ENCODE results near the gene LOXL1. TPM values are rescaled to one million over a fixed set of nuclear protein-coding genes. Genes with fewer than 3 reads are reported as not detected.

Gene LOXL1
- total RNA-seq, 2 donors from 2014 or later: 2.9 to 8.4 TPM

DNA sequence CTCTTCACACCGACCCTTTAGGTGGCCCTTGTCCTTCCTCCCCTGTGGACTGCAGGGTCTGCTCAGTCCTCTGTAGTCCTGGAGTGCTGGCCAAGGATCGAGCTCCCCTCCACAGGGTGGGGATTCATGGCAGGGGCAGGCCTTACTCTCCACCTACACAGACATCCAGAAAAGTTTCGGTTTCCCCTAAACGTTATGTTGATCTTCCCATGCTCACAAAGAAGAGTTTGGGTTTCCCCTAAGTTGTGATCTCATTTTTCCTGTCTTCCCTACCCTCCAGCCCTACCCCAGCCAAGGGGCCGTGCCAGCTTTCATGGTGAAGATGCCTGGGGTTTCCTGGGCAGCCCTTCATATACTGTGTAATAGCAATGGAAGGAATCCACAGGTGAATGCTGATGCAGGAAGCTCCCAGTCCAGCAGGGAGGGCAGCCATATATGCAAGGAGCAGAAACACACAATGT lies 55.5 kb downstream of the LOXL1 start:
- Mint-ChIP-seq H3K4me1 (peaks cover 27% of the 10 kb centered on the region), H3K27ac (peak overlapping the region; percentile 92), H3K36me3 (ENCODE audit: low read depth) (peaks cover 7% of the 10 kb centered on the region), H3K4me3 (peak overlapping the region; percentile 66), H3K27me3 (no peaks in the 10 kb centered on the region)
- no peaks in the 10 kb centered on the region for H3K9me3 ChIP-seq (ENCODE audit: control insufficient read depth, low read length, poor library complexity, severe bottlenecking)
- ATAC-seq (peak; percentile 20), DNase-seq (no peak)

DNA sequence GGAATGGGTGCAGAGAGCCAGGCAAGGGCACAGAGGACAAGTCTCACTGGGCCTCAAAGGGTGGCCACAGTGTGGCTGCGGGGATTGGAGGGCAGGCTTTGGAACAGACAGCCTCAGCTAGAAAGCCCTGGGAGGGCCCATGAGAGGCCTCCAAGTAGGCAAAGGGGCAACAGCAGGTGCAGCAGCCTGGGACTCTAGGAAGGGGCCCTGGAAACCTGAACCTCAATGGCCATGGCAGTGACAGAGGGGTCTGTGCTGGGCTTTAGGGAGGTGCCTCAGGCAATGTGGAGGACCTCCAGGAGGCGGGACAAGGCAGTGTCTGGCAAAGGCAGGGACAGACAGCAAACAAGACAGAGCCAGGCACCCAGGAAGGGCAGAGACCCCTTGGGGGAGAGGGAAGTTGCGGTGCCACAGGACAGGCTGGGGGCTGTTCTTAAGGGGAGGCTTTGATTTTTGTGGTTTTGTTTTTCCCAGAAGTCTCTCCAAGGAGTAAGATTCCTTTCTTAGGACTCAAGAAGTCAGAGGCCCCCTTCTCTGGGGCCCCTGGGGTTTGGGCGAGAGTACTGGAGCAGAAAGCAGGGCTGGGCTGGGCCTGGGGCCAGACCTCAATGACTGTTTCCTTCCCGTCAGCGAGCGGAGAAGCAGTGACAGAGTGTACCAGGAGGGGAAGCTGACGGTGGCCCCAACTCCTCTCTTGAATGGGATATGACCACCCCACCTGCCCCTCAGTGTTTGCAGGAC lies 56.1 kb downstream of the LOXL1 start:
- peak; percentile 77 for ATAC-seq
- peak overlapping the region; percentile 92 for H3K27ac Mint-ChIP-seq

DNA sequence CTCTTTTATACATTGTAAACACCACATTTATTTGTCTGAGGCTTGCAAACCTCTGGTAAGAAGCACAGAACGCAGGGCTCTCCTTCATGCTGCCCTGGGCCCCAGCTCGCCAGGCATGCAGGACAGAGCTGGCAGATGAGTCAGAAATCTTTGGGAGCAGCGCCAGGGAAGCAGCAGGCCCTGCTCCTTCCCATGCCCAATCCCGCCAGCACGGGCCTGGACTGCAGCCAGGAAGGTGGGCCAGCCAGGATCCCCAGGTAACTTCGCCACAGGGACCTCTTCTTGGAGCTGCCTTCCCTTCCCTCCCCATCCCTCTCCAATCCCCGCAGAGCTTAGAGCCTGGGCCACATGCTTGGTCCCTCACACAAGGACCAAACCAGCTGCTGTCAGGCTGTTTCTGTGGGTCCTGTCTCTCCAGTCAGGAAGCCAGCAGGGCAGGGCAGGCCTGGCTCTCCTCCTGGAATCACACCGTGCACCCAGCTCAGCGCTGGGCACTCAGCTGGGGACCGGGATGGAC lies 57.0 kb downstream of the LOXL1 start:
- no peak overlapping the region for H3K4me3 Mint-ChIP-seq
- H3K27me3 Mint-ChIP-seq: no peaks in the 10 kb centered on the region
- H3K9me3 ChIP-seq (ENCODE audit: control insufficient read depth, low read length, poor library complexity, severe bottlenecking): no peaks in the 10 kb centered on the region
- H3K27ac Mint-ChIP-seq: peak overlapping the region; percentile 92
- peaks cover 8% of the 10 kb centered on the region for H3K36me3 Mint-ChIP-seq (ENCODE audit: low read depth)
- ATAC-seq (no peak), DNase-seq (no peak)
- H3K4me1 Mint-ChIP-seq: peaks cover 27% of the 10 kb centered on the region

More for the DNA sequence above, 56.1 kb downstream of the LOXL1 start:
- Mint-ChIP-seq H3K36me3 (ENCODE audit: low read depth) (peaks cover 8% of the 10 kb centered on the region), H3K4me3 (peak overlapping the region; percentile 66), H3K4me1 (peaks cover 27% of the 10 kb centered on the region), H3K27me3 (no peaks in the 10 kb centered on the region)
- no peaks in the 10 kb centered on the region for H3K9me3 ChIP-seq (ENCODE audit: control insufficient read depth, low read length, poor library complexity, severe bottlenecking)
- DNase-seq: no peak

DNA sequence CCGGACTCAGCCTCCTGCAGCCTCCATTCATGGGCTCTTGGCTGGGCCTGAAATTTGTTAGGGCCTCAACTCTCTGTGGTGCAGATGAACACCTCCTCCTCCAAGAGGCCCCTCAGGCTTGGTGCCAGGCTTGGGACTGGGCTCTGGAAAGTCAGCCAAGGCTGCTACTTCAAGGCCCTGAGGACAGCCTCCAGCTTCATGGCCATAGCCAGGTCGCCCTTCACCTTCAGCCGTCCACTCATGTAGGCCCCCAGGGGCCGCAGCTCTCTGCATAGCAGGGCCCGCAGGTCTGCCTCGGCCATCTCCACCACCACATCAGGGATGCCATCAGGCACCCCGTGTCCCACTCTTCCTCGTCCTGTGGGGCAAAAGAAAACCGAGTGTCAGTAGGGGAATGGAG lies 57.5 kb downstream of the LOXL1 start:
- H3K4me1 Mint-ChIP-seq: peaks cover 27% of the 10 kb centered on the region
- no peaks in the 10 kb centered on the region for H3K27me3 Mint-ChIP-seq
- no peaks in the 10 kb centered on the region for H3K9me3 ChIP-seq (ENCODE audit: control insufficient read depth, low read length, poor library complexity, severe bottlenecking)
- ATAC-seq (no peak), DNase-seq (no peak)
- H3K36me3 Mint-ChIP-seq (ENCODE audit: low read depth): peaks cover 8% of the 10 kb centered on the region
- no peak overlapping the region for H3K4me3 Mint-ChIP-seq
- no peak overlapping the region for H3K27ac Mint-ChIP-seq

DNA sequence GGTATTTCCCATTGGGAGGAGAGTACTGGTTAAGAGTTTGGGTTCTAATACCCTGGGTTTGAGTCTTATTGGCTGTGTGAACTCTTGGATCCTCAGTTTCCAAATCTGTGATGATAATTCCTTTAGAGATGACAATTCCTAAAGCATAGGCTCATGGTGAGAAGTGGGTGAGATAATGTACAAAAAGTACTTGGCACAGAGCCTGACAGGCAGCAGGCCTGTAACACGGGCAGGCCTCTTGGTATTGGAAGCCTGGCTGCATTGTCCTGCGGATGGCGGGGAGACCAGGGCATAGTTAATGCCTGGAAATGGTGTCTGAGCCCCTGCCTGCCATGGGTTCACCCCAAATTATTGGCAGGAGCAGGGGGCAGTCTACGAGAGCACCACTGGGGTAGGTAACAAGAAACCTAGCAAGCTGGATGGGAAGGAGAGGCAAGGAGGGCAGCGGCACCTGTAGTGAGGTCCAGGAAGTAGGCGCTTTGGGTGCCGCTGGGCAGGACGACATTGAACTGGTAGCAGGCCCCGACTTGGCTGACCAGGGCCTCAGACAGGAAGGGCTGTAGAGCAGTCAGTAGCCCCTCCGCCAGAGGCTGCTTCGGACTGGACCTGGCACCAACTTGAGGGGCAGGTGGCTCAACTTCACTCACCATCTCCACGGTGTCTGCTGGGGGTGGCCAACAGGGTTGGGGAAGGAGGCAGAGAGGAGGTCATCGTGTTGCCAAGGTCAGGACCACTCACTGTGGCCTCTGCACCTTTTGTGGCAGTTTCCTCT lies 58.1 kb downstream of the LOXL1 start:
- Mint-ChIP-seq H3K27ac (no peak overlapping the region), H3K4me1 (peaks cover 24% of the 10 kb centered on the region), H3K4me3 (no peak overlapping the region), H3K27me3 (no peaks in the 10 kb centered on the region), H3K36me3 (ENCODE audit: low read depth) (peaks cover 8% of the 10 kb centered on the region)
- no peak for ATAC-seq
- DNase-seq: no peak
- H3K9me3 ChIP-seq (ENCODE audit: control insufficient read depth, low read length, poor library complexity, severe bottlenecking): no peaks in the 10 kb centered on the region

DNA sequence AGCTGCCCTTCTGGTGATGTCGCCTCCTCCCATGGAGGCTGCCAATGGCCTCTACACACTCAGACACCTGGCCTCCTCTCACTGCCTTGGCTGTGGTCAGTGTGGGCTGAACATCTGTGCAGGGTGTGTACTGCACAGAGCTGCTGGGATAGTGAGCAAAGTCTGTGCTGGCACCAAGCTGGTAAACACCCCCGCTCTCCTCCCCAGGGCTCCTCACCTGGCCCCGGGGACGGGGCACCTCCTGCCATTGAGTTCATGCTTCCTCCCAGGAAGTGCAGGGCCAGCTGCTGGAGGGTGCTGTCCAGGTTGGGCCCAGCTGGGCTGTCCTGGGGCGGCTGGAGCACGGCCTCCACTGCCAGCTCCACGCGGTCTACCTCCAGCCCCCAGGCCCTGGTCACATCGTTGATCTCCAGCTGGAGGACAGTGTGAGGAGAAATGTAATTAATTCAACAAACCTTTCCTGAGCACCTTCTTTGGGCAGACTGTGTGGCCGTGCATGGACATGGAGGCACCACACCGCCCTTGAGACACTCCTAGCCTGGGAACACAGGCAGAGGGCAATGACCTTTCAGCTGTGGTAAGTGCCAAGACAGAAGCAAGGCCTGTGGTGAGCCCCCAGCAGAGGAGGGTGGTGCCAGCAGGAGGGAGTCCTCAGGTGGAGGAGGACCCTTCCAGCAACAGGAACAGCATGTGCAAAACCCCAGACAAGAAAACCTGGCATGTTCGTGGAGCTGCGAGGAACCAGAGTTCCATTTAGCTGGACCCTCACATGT lies 59.0 kb downstream of the LOXL1 start:
- Mint-ChIP-seq H3K36me3 (ENCODE audit: low read depth) (peaks cover 8% of the 10 kb centered on the region), H3K27me3 (no peaks in the 10 kb centered on the region), H3K4me3 (no peak overlapping the region), H3K27ac (no peak overlapping the region), H3K4me1 (peaks cover 24% of the 10 kb centered on the region)
- ATAC-seq (no peak), DNase-seq (no peak)
- H3K9me3 ChIP-seq (ENCODE audit: control insufficient read depth, low read length, poor library complexity, severe bottlenecking): no peaks in the 10 kb centered on the region

DNA sequence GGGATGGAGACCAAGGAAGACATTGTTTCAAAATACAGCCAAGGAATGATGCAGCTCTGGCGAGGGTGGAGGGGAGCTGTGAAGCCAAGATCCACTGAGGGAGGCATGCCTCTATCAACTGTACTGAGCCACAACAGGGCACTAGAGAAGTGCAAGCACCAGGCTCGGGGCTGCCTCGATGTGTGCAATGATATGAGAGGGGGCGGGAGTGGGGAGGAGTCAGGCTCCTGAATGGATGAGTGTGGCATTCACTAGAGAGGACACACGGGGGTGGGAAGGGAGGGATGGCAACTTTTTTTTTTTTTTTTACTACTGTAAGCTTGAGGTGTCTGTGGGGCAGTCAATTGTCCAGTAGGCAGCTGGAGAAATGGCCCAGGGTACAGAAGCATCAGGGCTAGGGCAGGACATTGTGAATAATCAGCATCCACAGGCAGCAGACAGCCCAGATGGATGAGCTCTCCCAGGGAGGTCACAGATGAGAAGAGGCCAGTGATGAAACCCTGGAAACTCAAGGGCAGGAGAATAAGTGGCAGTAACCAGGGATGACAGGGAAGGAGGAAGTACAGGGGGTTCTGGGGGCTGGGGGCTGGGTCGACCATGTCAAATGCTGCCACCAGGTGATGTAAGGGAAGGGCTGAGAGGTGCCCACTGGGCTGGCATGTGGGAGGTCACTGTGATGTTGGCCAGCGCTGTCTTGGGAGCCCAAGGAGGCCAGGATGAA lies 60.0 kb downstream of the LOXL1 start:
- DNase-seq (no peak), ATAC-seq (no peak)
- Mint-ChIP-seq H3K4me1 (peaks cover 30% of the 10 kb centered on the region), H3K36me3 (ENCODE audit: low read depth) (peaks cover 8% of the 10 kb centered on the region), H3K27ac (no peak overlapping the region), H3K4me3 (no peak overlapping the region), H3K27me3 (no peaks in the 10 kb centered on the region)
- no peaks in the 10 kb centered on the region for H3K9me3 ChIP-seq (ENCODE audit: control insufficient read depth, low read length, poor library complexity, severe bottlenecking)

DNA sequence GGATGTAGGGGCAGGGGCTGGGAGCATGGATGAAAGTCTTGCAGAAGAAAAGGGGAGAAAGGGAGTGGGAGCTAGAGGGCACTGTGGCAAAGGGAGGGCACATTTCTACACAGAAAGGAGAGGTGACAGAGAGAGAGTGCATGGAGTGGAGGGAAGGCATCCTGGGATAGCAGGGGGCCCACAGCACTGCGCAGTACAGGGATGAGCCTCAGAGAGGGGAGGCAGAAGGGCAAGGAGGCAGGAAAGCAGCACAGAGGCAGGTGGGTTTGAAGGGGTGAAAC lies 60.5 kb downstream of the LOXL1 start:
- peaks cover 27% of the 10 kb centered on the region for H3K4me1 Mint-ChIP-seq
- no peaks in the 10 kb centered on the region for H3K9me3 ChIP-seq (ENCODE audit: control insufficient read depth, low read length, poor library complexity, severe bottlenecking)
- DNase-seq (no peak), ATAC-seq (no peak)
- H3K27ac Mint-ChIP-seq: no peak overlapping the region
- peaks cover 8% of the 10 kb centered on the region for H3K36me3 Mint-ChIP-seq (ENCODE audit: low read depth)
- no peaks in the 10 kb centered on the region for H3K27me3 Mint-ChIP-seq
- no peak overlapping the region for H3K4me3 Mint-ChIP-seq

DNA sequence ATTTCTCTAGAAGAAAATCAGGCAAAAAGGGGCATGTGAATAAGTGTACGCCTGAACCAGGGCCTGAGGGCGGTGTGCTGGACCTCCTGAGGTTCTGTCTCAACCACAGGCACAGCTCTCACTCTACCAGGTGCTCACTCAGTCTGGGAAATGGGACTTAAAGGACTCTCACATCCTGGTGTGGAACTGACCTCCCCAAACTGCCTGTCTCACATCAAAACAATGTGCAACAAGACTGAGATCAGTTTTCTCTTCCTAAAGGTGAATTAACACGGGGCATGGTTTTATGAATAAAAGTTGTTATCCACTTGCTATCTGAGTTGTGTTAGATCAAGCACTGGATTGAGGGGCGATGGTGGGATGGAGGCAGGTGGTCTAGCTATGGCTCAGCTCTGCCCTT lies 61.0 kb downstream of the LOXL1 start:
- DNase-seq (no peak), ATAC-seq (no peak)
- Mint-ChIP-seq H3K27ac (no peak overlapping the region), H3K4me3 (no peak overlapping the region), H3K4me1 (peaks cover 22% of the 10 kb centered on the region), H3K36me3 (ENCODE audit: low read depth) (peaks cover 8% of the 10 kb centered on the region), H3K27me3 (no peaks in the 10 kb centered on the region)
- no peaks in the 10 kb centered on the region for H3K9me3 ChIP-seq (ENCODE audit: control insufficient read depth, low read length, poor library complexity, severe bottlenecking)

DNA sequence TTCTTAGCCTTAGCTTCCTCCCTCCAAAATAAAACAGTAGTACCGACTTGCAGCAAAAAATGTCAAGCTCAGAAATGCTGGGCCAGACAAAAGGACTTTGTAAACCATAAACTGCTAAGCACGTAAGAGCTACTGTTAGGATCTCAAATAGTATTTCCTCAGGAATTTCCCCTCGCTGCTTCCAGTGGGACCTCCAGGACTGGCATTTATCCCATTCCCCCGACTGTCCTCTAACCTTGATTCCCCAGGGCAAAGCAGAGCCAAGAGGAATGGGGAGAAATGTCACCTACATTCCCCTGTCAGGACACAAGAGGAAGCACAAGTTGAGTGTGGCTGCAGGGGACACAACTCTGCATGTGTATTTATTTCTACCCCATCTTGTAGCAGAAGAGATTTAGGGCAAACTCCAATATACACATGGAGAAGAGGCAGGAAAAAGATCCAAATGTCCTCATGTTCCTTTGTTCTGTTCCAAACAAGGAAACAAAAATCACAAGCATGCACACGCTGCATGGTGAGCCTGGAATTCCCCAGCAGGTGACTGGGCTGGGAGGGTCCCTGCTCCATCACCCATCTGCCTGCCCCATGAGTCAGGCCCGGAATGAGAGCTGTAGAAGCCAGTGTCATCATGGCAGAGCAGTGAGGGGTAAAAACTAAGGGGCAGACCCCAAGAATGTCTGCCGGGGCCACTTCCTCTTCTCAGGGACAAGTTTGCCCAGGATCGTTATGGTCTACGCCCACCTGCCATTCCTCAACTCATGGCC lies 61.6 kb downstream of the LOXL1 start:
- H3K27me3 Mint-ChIP-seq: no peaks in the 10 kb centered on the region
- peaks cover 8% of the 10 kb centered on the region for H3K36me3 Mint-ChIP-seq (ENCODE audit: low read depth)
- H3K4me1 Mint-ChIP-seq: peaks cover 24% of the 10 kb centered on the region
- ATAC-seq (no peak), DNase-seq (no peak)
- H3K9me3 ChIP-seq (ENCODE audit: control insufficient read depth, low read length, poor library complexity, severe bottlenecking): no peaks in the 10 kb centered on the region
- H3K27ac Mint-ChIP-seq: no peak overlapping the region
- no peak overlapping the region for H3K4me3 Mint-ChIP-seq

DNA sequence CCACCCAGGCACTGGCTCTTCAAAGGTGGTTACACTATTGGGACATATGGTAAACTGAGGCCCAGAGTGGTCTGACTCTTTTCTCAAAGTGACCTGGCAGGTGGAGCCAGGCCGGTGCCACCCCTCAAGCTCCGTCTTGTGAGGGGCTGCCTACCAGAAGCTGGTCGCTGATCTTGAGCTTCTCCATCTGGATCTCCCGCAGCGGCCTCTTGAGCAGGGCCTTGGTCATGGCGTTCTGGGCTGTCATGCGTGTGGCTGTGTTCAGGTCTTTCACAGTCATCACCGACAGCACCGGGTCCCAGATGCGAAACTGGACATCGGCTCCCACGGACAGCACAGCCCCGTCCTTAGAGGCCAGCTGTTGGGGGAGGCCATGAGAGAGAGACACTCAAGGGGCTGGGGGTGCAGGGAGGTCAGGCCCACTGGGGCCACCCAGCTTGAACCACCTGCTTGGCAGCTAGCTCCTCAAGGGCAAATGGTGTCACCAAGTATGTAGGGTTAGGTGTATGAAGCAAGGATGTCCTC lies 62.2 kb downstream of the LOXL1 start:
- ATAC-seq (no peak), DNase-seq (no peak)
- H3K27me3 Mint-ChIP-seq: no peaks in the 10 kb centered on the region
- H3K4me1 Mint-ChIP-seq: peaks cover 26% of the 10 kb centered on the region
- no peak overlapping the region for H3K27ac Mint-ChIP-seq
- H3K9me3 ChIP-seq (ENCODE audit: control insufficient read depth, low read length, poor library complexity, severe bottlenecking): no peaks in the 10 kb centered on the region
- H3K36me3 Mint-ChIP-seq (ENCODE audit: low read depth): peaks cover 8% of the 10 kb centered on the region
- no peak overlapping the region for H3K4me3 Mint-ChIP-seq

Measured in T-helper 17 cell (primary cell).